SH-SY5Y (cell line): ENCODE measurements around the gene CUEDC2.

Experiments used
- GATA2 ChIP-seq: IDR thresholded peaks from 2 replicates; pipeline ENCODE4 v1.6.1; 2011; ENCODE audit warnings: mild to moderate bottlenecking, low read depth, low read length
- GATA3 ChIP-seq: IDR thresholded peaks from 2 replicates; pipeline ENCODE4 v1.6.1; 2011; ENCODE audit warnings: low read depth, mild to moderate bottlenecking, low read length, moderate library complexity

CUEDC2 gene

DNA sequence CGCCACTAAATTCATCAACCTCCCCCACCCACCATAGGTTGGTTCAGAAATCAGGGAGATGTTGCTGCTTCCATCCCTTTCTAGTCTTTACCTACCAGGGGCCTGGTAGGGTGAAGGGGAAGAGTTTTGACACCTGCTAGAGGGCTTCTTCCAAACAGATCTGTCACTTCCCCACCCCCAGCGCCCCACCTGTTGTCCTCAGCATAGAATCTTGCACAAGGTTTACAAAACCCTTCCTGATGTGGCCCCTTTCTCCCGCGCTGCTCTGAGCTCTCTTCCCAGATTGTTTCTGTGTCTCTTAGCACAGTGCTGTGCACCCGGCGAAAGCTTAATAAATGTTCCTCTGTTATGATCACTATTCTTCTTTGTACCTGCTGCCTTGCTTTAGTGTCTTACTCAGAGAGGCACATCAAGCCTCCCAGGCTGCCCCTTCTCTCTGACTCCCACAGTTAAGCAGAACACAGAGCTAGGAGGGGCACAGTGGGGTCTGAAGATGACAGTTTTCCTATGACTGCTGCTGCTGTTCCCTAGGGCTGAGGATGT is 30.2 kb upstream of the CUEDC2 start:
- TF ChIP-seq GATA3 = no peak
- TF ChIP-seq GATA2 = no peak

DNA sequence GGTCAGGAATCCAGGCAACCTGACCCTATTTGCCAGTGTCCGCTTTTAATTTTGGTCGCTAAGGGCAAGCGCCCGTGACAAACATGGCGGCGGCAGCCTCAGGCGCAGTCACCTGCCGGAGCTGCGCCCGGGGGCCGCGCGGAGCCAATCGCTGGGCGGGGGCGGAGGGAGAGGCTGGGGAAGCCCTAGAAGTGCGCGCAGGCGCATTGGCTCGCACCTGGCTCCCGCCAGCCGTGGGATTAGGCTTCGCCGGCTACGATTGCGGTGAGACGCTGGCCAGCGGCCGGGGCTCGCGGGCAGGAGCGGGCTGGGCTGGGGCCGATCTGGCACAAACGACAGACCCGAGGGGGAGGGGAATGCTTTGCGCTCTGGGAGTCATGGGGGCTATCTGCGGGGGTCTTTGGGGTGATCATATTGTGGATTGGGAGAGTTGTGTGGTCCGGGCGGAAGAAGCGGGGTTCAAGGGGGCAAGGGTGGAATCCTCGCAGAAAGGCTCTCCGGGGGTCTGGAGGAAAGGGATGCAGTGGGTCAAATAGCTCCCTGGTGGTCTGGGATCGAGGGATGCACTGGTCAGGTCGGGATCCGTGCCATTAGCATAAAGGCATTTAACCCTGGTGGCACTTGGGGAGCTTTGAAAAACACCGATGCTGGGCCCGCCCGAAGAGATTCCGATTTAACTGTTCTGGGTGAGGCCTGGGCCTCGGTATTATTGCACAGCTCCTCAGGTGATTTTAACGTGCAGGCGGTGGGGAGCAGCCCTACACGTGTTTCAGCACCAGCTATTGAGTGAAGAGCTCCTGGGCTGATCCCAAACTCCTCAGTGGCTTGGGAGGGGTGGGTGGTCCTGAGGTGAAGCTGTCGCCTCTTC is 29.0 kb upstream of the CUEDC2 start:
- TF ChIP-seq GATA2 = no peak
- no peak for TF ChIP-seq GATA3

DNA sequence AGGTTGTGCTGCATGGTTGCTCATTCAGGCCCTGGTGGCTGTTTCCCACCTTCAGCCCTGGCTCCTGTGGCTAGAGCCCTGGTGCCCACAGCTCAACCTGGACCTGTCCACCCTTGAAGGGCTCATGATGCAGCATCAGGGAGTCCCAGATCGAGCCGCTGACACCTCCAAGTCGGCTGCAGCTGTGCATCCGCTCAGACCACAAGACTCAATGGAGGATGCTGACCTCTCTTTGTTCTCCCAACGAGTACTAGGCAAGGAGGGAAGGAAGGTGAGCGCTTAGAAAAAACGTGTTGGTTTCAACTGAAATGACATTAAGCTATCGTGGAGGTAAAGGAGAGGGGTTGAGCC is 28.4 kb upstream of the CUEDC2 start:
- no peak for TF ChIP-seq GATA2
- no peak for TF ChIP-seq GATA3

DNA sequence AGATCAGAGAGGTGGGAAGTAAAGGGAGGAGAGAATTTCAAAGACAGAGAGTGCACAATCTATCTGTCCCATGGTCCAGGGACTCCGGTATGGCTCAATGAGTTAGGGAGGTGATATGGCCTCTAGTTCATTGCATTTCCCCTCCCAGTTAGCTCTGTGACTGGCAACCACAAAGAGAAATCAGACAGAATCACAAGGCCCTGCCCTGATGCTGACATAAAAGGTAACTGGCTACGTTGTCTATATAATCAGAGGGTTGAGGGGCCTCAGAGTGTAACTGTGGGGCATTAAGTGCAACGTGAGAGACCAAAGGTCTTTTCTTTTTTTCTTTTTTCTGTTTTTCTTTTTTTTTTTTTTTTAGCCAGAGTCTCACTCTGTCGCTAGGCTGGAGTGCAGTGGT is 26.3 kb upstream of the CUEDC2 start:
- TF ChIP-seq GATA2 (no peak), GATA3 (no peak)

DNA sequence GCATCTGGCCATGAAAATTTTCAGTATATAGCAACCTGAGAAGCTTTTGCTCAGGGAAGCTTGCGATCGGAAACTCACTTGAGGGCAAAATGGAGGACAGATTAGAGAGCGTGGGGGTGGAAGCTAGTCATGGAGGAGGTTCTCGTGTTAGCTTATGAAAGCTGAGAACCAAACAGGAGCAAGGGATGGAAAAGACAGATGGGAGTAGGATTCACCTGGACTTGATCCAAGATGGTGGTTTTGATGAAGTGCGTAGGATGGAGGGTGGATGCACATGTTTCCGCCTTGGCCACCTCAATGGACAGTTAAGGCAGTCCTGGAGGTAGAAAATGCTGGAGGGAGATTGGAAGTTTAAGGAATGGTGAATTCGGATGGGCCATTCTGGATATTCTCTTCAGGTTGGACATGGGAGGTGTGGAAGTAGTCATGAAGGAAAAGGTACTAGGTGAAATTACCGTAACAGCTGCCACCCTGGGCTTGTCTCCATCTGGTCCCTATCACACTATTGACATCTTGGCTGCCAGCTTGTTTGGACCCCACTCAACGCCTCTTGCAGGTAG is 25.3 kb upstream of the CUEDC2 start:
- TF ChIP-seq GATA2 = no peak
- no peak for TF ChIP-seq GATA3

GRCh38 chr10:102455893-102456471 is 23.6 kb upstream of the CUEDC2 start:
- TF ChIP-seq GATA2 (no peak), GATA3 (no peak)

GRCh38 chr10:102453502-102453901 is 21.1 kb upstream of the CUEDC2 start:
- TF ChIP-seq GATA2 (no peak), GATA3 (no peak)

DNA sequence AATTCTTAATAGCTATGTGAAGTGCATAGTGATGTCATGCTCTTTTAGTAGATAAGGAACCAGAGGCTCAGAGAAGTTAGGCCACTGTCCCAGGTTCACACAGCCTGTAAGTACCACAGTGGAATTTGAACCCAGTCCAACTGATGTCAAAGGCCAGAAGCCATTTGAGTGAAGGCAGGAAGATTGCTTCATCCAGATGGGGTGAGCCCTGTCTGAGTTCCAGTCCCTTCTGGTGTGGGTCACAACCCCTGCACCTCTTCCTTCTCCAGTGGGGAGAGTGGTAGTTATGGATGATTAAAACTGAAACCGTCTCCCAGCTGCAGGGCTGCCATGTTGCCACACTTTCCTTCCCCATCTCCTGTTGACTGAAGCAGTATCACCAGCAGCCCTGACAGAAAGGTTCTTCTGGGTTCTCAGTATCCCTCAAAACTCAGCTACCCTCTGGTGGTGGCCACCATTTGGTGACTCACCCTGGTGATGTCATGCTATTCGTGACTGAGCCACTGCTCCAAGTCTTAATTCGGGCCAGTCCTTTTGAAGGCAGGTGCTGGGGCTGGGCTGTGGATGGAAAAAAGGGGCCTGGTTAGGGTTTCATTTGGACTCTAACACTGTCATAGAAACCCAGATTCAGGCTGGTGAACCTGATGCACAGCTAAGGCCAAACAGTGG is 20.4 kb upstream of the CUEDC2 start:
- TF ChIP-seq GATA2 = no peak
- no peak for TF ChIP-seq GATA3

- TF ChIP-seq GATA2 (no peak), GATA3 (no peak)
Measured at GRCh38 chr10:102451105-102451969, 19.0 kb upstream of the CUEDC2 start, which contains the start of gene C10orf95. TSS of gene C10orf95 (minus strand) at chr10:102451543. CDS start at chr10:102451093, 450 bp downstream.

DNA sequence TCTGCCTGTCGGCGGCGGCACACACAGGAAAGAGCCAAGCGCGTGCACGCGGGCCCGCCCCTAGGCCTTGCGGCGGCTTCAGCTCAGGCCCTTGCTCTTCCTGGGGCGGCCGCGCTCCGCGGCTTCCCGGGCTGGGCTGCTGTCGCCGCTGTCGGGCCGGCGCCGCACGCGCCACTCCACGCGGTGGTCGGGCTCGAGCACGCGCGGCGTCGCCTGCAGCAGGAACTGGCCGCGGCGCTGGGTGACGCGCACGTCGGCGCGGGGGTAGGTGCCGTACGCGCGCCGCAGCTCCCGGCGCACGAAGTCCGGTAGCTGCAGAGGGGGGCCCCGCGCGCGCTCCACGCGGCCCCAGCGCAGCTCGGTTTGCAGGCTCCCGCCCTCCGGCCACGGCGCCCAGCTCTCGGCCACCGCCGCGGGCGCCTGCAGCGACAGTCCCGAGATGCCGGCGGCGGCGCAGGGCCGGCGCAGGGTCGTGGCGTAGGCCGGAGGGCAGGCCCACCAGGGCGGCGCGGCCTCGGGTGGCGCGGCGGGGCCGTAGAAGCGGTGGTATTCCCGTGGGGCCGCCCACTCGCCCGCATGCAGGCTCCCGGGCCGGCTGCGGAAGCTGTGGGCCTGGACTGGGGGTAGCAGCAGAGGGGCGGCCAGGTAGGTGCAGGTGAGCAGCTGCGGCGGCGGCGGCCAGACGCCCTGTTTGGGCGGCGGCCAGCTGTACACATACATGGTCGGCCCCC is 18.2 kb upstream of the CUEDC2 start:
- TF ChIP-seq GATA2 = no peak
- no peak for TF ChIP-seq GATA3

GRCh38 chr10:102450124-102450373 is 17.7 kb upstream of the CUEDC2 start:
- TF ChIP-seq GATA3 (no peak), GATA2 (no peak)

DNA sequence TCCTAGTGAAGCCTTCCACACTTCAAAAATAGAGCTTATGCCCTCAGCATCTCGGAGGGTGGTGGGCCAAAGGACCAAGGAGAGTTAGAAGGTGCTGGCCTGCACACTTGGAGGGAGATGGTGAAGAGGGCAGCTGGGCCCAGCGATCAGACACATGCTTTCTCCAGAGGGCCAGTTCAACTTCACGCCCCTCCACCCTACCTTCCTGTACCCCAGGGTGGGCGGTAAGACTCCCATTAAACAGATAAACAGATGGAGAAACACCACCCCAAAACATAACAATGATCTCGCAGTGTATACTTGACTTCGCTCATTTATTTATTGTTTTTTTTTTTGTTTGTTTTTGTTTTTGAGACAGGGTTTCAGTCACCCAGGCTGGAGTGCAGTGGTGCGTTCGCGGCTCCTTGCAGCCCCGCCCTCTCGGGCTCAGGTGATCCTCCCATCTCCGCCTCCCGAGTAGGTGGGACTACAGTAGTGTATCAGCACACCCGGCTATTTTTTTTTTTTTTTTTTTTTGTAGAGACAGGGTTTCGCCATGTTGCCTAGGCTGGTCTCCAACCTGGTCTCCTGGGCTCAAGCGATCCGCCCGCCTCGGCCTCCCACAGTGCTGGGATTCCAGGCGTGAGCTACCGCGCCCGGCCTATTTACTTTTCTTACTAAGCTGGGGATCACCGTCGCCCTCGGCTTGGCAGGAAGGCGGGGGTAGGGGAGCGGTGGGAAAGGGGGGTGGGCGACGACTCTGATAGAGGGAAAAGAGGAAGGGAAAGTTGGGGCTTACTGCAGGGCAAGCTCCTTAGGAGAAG is 17.1 kb upstream of the CUEDC2 start:
- TF ChIP-seq GATA3 = no peak
- no peak for TF ChIP-seq GATA2

- TF ChIP-seq GATA2 (no peak), GATA3 (no peak)
Measured at GRCh38 chr10:102444851-102445250, 12.5 kb upstream of the CUEDC2 start.
